Stimulated activated CD4-positive, alpha-beta T cell treated with anti-CD3 and anti-CD28 coated beads, TNF-alpha, amount 100 ng/mL, for 4 hours (primary cell): ENCODE data around the gene CELF2.

Experiments
- DNase-seq, 3 experiments: peaks; one replicate each; pipeline ENCODE4 v3.0.0-alpha.2; 2020; ENCODE audit warnings: low read depth in 3 of 3

The CELF2 gene

DNA sequence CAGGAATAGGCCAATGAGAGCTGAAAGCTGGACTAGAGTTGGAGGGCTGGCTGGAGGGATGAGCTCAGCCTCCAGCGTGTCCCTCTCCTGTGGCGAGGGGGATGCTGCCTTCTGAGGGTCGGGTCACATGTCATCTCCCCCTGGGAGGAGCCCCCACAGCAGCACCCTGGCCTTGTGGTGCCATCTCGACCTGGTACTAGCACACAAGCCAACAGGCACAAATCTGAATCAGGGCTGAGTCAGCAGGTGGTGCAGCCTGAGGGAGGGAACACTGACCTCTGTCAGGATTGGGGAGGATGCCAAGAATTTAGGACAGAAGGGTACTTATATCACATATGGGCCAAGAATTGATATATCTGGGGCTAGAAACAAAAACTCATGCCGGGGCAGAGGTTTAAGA lies 280.4 kb downstream of the CELF2 start:
- no peak for DNase-seq

DNA sequence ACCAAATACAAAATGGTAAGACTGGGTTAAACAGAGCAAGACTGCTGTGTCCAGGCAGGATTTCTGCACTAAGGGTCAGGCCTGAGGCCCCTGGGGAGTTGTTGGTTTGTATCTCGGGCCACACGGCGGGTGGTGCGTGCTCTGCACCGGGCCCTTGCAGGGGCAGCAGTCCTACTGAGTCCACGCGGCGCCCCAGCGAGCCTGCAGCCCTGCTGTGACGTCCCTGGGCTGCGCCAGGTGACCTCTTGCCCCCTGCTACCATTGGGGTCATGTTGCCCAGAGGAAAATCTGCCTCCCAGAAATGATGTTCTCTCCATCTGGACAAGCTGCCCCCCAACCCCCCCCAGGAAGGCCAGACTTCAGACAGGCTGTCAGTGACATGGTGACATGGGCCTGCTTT lies 281.5 kb downstream of the CELF2 start:
- no peak for DNase-seq

DNA sequence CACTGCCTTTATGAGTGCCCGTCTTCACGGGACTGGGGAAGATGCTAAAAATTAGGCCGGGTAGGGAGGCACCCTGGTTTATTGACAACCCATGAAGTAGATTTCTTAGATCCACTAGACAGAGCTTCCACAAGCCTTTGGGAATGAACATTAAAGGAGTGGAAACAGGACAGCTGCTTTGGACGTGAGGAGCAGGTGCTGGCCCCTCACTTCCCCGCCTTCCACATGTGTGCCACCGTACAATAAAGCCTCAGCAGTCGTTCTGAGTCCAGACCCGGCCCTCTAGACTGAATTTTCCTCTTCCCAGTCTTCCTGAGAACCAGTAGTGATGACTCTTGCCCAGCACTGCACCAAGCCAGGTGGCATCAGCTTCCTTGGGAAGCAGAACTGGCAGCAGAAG lies 282.4 kb downstream of the CELF2 start:
- DNase-seq, result no peak

DNA sequence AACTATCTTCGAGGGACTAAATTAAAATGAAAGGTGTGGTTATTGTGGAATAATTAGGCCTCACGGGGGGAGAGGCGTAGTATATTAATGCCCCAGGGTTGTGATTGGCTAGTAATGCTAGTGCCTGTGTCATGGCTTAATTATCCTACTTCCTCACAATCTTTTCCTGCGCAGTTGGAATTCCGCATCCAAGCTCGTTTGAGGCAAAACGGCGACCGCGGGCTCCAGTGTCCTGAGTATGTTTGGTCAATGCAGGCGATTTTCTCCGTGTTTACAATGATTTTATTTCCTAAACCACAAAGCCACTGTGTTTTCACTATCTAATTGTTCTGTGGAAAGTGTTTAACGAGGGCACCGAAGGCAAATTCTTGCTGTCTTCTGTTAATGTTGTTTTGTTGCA lies 282.9 kb downstream of the CELF2 start:
- no peak for DNase-seq

DNA sequence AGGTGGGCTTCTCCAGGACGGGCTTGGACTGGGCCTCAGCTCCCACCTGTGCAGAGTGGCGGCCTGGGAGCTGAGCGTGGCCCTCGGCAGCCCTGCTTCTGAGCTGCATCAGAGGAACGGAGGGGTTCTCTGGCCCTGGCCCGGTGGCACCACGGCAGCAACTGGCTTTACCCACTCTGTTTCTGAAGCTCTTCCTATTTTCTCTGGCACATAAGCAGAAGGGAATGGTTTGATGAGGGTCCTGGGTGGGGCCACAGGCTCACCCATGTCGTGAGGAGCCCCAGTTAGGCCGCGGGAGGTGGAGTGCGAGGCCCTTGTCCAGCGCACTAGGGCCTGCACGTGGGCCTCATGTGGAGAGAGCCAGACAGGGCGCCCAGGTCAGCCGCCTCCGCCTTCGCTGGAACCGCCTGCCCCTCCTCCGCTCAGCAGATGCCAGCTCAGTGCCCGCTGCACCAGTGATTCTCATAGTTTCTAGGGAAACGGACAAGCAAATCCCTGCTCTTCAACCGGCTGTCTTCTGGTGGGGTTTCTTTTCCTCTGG lies 284.0 kb downstream of the CELF2 start:
- DNase-seq, result no peak

DNA sequence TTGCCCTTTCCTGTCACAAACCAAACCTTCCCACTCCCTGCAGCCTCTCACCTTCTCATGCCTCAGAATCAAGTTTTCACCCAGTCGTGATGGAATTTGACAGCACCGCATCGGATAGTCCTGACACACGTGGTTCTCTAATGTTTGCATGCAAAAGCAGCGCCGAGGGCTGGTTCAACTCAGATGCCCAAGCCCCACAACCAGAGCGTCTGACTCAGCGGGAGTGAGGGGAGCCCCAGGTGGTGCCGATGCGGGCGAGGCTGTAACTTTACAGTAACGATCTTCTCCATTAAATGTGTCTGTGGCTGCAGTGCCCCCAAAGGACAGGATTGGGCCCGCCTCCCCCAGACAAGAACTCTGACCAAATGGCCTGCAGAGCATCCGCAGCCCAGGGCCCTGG lies 284.5 kb downstream of the CELF2 start:
- no peak for DNase-seq

DNA sequence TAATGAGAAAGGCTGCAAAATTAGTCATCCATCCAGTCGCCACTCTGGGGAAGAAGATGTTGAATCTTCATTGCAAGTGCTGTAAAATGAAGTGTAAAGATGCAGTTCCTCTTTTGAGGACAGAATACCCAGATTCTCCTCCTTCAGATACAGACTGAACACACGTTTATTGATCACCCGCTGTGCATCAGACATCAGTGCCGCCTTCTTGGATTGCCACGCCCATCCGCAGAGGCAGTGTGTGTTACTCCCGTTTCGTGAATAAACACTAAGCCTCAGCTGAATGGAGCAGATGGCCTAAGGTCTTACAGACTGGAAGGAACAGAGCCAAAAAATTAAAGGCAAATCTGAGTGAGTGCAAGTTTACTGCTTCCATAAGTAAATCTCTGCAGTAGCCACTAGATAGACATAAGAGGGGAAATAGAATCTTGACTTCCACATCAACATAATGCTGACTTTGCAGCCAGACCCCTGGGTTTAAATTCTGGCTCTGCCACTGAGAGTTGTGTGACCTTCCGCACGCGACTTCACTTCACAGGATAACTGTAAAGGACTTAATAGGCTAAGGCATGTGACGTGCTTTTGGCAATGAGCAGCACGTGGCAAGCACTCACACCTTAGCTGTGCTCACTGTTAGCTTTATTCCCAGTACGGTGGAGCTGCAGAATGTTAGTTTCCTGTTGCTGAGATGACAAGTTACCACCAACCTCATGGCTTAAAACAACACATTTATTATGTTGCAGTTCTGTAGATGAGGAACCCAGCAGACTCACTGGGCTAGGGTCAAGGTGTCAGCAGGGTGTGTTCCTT lies 285.9 kb downstream of the CELF2 start:
- DNase-seq, result no peak

DNA sequence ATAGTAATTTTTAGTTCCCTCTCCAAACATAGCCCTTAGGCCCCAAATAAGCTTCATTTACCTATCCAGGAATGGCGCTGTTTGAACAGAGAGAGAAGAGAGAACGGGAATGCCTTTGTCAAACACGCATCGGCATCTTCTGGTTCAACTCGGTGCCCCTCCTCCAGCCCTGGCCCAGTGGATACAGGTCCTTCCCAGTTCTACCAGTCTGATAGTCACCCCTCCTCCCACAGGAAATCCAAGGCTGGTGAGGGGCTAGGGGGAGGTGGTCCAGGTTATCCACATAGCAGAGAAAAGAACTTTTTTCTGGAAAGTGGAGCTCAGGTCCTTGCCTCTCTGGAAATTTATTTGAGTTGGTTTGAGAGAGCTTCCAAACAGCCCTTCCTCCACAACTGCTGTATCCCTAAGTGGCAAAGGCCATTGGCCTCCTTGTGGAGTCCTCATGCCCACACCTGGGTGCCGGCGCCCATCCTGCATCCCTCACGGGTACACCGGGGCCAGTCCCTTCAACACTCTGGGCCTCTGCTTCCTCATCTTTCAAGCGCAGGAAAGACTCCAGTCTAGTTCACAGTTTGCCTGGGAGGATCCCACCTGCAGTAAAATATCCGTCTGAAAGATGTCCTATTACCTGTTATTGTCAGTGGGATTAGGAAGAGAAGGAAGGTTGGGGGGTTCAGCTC lies 287.4 kb downstream of the CELF2 start:
- DNase-seq, result no peak

DNA sequence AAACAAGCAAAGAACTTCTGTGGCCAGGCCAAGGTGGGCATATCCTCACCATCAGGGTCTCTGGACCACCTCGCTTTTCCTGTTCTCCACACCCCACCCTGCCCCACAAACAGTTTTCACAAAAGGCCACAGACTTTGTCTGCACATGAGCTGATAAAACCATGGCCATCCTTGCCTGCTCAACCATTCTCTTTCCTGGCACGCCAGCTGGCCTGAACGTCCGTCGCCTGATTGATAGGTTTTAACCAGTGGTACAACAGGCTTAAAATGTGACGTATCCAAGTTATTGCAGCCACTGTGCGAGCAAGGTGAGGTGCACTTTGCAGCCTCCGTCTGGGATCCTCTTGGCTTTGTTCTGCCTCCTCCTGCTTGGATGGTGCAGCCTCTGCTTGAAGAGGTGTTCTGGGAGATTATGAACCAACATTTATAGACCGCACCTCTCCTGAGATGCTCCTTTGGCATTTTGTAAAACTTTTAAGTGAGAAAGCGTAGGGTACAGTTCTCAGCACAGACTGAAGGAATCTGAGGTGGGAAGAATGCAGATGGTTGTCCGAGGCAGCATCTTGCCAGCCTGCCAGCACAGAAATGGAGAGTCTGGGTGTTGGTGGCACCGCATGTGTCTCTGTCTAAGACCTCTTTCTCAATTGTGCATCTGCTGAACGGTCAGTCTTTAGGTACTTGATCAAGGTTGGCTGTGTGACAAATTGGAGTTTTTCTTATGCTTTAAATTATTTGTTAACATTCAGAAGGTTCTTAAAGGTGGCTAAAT lies 288.3 kb downstream of the CELF2 start:
- no peak for DNase-seq

DNA sequence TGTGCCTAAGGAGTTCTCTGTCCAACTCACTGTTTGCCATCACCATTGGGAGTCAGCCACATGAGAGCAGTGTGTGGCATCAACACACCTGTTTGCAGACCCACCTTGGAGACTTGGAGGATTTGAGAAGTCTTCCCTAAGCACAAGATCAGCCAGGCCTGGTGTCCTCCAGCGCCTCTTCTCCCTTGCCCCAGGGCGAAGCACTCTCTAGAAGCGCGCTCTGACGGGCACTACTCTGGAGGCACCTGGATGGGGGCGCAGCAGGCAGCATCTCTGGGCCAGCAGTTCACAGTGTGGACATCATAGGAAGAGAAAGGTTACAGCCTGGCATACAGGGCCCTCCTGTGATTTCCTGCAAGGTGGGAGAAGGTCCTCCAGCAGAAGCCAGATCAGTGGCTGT lies 289.3 kb downstream of the CELF2 start:
- no peak for DNase-seq

DNA sequence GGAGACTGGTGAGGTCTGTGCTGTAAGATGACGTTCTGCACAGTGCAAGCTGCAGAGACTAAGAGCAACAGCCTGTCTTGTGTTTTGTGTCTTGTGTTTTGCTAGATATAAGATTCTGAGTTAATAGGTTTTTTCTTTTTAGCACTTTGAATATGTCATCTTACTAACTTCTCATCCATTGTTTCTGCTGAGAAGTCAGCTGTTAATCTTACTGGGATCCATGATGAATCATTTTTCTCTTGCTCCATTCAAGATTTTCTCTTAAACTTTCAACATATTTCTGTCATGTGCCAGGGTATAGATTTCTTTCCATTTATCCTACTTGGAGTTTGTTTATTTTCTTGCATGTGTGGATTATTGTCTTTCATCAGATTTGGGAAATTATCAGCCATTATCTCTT lies 290.3 kb downstream of the CELF2 start:
- DNase-seq, result no peak

DNA sequence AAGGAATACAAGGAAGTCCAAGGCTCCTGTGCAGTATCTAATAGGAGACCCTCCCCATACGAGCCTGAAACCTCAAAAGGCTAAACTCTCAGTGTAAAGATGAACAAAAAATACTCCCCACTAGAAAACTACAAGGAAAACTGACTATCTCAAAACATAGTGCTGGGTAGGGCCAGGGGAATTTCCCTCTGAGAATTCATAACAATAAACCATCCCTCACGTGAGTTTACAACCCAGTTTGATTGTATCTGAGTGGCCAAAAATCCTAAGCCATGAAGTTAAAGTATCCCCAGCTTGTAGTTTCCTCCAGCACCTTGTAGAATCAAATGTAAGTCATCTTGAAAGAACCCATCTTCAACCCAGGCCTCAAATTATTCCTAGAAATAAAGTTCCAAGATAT lies 293.4 kb downstream of the CELF2 start:
- DNase-seq, result no peak

DNA sequence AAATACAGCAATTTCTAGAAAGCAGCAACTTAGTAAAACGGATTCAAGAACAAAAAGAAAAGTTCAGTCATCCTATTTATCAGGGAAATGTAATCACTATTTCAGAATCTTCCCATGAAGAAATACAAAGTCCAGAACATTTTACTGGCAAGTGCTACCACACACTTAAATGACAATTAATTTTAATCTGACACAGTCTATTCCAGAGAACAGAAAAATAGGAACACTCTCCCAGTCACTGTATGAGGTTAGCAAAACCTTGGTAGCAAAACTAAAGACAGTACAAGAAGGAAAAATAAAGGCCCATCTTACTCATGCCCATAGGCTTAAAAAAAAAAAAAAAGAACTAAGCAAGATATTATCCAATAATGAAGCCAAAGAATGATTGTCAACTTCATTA lies 295.8 kb downstream of the CELF2 start:
- no peak for DNase-seq

DNA sequence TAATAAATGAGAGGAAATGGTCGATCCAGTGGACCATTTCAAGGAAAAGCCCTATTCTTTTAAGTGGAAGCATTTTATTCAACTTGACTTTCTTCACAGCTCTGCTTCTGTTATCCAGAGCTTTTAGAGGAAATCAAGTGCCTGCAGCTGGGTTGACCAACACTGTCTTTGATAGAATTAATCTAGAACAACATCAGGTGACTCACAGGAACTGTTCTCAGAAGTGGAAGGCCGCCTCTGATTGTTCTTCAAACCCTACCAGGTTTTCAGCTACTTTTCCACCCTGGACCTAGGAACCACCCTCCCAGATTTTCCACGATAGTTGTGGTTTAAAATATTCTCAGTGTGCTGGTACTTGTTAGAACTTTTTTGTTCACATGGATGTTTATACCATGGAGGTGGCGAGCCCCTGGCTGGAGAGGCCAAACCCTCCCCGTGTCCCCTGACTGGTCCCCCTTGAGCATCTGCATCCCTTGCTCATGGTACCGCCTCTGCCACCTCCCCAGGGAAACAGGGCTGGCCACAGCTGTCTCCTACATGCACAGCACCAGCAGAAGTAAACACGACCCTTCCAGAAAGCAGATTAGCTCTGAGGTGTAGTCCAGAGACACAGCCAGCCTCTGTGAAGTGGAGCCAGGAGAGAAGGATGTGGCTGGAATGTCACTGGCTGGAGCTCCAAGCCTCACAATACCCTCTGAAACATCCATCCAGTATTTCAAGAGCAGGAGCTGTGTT lies 300.4 kb downstream of the CELF2 start:
- no peak for DNase-seq

DNA sequence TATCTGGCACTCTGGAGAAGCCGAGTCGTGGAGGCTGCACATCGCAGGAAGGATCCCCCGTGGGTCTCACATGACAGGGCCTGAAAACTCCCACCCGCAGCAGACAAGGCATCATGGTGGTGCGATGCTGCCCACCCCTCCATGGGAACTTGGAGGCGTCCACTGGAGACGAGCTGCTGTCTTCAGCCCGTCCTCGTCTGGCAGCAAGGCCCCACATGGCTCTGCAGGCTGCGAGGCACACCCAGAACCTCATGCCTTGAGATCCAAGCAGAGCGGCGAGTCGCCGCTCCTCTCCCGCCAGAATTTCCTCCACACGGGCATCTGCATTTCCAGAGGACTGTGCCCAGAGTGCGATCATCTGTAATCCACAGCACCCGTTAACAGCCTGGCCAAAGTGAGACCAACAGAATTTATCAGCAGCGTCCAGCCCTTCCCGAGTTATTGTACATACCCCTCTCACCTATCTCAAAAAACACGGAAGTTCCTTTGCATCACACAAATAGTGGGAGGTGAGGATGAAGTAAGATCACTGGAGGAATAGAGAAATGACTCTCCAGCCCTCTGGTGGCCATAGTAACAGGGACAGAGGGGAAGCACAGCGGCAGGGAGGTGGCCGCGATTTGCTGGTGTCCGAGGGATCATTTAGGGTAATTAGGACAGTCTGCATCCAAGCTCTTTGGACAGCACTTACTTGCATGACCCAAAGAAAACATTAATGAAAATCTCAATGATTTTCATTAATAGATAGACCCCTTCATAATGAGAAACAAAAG lies 301.3 kb downstream of the CELF2 start:
- DNase-seq, result no peak

DNA sequence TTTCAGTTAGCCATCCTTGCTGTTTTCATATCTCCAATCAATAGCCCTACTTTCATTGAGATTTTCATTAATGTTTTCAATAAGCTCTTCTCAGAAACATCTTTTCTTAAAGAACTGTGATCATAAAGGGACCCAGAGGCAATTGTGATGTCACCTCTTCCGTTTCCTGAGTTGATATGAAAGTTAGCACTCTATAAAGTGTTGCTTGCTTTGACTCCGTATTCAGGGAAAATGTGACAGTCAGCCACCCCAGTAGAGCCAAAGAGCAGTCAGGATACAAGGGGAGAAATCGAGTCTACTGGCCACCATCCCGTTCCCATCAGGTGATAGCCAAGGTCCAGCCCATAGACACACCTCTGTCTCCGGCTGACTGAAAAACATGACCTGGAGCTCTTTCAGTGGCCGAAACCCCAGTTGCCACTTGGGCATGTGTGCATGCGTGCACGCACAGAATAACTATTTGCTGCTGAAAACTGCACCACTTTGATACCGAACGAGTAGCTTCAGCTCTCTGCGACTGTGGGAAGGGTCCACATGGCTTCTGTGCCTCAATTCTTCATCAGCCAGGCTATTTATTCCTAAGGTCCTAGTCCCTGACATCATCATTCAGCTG lies 302.4 kb downstream of the CELF2 start:
- DNase-seq, result no peak

DNA sequence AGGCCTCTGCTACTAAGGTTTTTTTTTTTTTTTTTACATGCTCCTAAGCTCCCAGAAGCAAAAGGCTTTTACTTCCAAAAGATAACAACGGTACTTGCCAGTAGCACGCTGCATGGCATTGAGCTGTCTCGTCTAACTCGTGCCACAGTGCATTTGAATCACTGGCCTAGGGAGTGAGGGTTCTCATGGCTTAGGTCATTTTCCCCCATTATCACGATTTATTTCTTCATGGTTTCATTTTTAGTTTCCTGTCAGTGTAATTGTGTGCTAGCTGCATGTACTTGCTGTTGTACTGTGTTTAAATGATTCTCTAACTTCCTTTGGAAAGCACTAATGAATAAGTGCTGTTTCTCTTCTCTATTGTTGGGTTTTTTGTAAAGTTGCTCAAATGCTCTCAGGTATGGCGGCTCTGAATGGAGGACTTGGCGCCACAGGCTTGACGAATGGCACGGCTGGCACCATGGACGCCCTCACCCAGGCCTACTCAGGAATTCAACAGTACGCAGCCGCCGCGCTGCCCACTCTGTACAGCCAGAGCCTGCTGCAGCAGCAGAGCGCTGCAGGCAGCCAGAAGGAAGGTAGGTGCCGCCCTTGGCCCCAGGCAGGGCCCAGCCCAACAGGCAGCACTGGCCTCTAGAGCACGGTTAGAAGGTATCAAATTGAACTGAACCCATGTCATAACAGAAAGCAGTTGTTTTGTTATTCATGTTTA lies 303.3 kb downstream of the CELF2 start:
- no peak for DNase-seq

DNA sequence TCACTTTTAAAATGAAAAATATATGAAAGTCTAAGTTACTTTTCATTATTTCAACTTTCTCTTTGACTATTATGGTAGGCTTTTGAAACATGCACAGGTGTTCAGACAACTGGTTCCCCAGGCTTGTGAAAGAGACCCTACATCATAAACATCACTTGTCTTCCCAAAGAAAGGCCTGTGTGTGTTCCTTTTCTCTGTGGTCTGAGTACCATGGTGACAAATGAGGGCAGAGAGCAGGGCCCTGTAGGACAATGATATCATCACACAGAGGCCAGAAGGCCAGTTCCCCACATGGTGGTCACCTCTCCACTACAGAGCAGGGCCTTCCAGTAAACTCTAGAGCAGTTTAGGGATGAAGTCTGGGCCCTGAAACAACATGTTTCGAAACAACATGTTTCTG lies 305.0 kb downstream of the CELF2 start:
- no peak for DNase-seq

DNA sequence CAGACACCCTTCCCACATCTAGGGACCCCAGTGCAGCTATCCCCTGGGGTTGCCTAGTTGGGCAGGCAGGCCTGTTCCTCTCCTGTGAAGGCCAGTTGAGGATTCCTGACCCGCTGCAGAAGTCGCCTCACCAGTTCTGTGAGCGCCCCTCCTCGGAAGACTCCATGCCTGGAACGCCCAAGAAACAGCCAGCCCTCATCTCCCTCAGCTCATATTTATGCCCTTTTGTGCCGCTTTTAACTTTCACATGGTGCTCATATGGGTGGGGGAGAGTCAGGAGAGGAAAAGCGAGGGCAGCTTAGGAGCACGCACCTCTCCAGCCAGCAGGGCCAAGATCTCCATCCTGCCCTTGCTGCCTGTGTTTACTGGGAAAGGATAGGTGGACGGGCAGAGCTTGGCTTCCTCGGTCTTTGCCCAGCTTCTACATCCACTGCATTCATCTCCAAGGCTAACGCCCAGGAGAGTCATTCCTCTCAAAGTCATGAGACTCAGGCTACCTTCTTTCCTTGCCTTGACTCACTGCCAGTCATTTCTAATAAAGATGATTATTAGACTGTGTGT lies 307.2 kb downstream of the CELF2 start:
- DNase-seq, result no peak

DNA sequence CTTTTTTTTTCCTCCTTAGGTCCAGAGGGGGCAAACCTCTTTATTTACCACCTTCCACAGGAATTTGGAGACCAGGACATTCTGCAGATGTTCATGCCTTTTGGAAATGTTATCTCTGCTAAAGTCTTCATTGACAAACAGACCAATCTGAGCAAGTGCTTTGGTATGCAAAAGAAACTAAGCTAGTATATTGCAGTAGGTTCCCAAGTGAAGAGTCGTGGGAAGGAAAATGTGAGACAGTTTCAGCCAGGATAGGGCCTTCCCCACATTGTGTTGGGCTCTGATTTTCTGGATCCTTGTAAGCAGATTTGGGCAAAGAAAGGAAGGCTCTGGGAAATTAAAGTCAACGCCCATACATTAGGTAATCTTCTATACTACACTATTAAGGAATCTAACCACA lies 308.1 kb downstream of the CELF2 start:
- no peak for DNase-seq
